NCI-H1048 (cell line): ENCODE results near the gene KLHL35.

Experiments used
- DNase-seq: peaks from one replicate; lab custom pipeline; 2025; lab: John Stamatoyannopoulos, UW

Gene KLHL35

DNA sequence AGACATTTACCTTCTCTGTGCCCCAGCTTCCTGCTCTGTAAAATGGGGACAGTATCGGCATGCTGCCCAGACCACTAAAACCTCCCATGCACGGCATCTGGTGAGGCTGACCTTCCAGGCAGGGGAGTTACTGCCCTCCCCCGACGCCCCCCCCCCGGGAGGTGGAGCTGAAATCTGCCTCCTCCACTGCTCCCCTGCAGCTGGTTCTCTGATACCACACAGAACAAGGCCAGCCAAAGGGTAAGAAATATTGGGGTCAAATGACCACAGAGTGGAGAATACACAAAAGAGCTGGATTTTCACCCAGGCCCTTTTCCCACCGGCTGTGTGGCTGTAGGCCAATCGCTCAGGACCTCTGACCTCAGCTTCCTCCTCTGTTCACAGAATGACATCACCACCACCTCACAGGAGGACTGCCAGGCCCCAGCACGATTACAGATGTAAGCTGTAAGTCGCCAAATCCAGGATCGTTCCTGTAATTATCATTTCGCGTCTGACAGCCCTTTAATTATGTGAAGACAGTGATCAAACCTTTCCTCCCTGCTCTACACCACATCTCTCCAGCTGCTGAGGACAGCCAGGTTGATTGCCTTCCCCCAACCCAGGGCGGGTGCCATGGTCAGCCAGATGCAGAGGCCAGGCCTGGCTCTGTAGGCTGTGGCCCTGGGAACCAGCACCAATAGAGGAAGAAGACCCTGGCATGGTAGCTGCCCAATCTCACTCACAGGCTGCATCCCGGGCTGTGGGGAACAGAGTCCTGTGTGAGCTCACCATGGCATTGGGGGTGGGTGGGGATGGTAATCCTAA lies 35.7 kb upstream of the KLHL35 start:
- DNase-seq: no peak

DNA sequence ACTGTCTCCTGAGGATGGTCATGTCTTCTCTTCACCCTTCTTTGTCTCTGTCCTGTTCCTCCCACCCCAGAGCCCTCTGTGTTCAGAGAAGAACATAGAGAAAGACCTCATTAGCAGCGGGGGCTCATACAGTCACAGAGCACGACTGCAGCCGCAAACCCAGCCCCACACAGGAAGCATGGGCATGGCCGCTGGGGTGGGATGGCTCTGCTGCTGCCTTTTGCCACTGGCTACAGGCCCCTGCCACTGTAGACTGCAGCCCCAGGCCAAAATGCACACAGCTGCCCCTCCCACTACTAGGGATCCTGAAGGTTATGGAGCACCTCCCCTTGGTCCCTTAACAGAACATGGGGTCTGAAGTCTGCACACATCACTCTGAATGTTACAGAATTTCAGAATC lies 34.9 kb upstream of the KLHL35 start:
- no peak for DNase-seq

DNA sequence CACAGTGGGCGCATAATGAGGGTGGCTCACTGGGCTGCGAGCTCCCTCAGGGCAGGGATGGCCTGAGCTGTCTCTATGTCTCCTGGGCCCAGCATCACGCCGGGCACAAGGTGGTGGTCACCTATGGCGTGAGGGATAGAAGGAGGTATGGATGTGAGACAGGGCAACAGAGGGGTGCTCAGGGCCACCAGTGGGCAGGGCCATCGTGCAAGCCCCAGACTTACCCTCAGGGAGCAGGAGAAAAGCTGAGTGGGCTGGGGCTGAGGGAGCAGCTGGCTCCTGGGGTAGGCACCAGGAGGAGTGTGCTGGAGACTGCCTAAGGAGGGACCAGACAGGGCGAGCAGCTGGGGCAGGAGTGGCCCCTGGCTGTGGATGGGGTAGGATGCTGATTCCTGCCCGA lies 34.3 kb upstream of the KLHL35 start:
- DNase-seq: no peak

DNA sequence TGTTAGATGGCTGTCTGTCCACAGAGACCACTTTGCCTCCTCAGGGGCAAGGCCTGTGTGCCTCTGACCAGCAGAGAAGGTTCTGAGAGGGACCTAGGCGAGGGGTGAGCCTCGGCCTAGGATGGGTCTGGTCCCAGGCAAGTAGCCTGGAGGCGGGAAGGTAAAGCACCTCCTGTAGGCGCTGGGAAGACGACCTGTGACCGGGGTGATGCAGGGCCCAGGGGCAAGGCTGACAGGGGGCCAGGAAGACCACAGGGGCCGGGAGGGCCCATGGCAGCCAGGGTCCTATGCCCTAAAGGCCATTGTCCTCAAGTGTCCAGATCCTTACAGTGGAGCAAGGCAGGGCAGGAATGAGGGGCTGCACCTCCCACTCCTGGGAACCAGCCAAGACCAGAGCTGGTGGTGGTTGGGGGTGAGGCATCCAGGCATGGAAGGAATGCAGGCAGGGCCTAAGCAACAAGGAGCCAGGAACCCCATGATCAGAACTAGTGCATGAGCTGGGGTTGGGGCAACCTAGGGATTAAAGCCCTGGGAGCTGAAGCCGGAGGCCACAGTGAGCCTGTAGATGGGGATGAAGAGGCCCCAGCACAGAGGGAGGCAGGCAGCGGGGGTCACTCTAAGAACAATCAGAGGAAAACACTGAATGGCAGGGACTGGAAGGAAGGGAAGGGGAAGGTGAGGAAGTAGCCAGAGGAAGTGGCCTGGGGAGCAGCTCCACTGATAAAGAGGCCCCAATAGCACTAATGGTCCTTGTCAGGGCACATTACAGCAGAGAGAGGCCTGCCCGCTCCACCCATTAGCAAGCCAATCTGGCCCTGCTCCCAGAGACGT lies 32.9 kb upstream of the KLHL35 start:
- no peak for DNase-seq

DNA sequence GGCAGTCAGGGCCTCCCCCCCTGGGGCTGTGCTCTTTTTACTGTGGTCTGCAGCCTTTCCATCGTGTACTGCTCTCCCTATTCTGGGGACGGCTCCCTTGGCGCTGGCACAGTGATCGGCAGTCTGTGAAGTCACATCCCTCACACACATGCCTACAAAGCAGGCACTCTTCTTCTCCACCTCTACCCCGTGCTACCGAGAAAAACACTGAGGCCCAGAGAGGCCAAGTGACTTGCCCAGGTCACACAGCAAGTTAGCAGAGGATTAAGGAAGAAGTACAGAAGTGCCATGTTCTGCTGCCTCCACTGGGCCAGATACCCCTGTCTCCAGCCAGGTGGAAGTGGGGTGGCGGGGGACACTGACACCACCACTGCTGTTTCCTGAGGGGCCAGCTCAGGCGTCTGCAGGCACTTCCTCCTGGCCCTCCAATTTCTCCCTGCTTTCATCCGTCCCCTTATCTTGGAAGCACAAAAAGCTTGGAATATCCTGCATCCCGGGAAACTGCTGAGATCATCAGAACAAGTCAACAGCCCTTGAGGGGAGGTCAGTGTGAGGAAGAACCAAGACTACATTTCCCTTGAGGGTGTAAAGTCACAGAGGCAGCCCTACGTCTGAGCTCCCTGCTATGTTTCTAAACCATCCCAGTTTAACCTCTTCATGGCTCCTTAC lies 30.2 kb upstream of the KLHL35 start:
- no peak for DNase-seq

DNA sequence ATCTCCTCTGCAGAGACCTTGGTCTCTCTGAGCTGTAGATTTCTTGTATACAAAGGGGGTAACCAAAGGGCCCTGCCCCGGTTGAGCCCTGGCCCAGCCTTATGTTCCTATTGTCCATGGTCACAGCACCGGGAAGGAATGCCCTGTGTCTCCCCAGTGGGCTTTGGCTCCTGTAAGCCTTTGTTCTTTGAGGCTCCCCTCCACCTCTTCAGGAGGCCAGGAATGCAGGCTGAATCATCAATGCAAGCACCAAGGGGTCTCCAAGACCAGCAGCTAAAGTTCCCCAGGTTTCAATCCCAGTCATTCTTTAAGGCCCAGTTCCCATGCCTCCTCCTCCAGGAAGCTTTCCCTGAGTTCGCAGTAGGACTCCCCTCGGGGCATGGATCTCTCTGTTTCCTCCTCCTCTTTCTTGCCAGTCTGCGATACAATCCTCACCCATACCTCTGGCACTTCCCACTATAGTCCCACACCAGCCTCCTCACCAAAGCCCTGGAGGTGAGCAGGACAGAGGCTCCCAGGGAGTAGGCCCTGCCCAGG lies 29.2 kb upstream of the KLHL35 start:
- no peak for DNase-seq

DNA sequence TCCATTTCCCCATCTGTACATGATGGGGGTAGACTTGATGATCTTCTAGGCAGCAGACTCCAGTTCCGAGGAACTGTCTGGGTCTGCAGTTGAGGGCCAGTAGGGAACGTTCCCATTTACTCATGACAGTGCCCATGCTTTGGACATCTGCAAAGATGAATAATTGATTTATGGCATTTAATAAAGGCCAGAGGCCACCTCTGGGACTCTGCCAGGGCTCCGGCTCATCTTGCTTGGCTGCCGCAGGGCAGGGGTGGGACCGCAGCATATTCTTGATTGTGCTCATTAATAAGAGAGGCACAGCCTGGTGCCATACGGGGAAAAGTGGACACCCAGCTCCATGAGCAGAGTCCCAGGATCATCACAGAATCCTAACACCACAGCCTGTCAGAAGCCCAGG lies 28.1 kb upstream of the KLHL35 start:
- DNase-seq: no peak

DNA sequence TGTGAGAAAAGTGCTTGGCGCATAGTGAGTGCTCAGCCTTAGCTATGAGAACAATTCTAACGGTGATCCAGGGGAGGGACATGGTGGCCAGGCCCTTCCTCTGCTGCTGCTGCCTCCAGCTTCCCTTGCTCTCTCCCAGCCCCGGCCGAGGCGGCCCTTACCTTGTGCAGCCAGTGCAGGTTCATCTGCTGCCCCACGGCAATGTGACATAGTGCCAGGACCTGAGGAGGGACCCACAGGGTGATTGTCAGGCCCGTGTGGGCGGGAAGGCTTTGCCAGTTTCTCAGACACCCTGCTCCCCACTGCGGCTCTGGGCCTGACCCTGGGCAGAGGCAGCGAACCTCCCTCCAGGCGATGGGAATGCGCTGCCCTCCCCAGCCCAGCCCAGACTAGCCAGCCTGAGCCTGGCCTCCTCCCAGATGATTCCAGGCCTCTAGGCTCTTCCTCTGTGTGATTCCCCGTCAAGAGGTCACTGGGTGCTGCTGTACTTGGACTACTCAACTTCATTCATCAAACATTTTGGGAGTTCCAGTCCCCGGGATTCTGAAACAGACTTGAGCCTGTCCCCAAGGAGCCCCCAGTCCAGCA lies 23.7 kb upstream of the KLHL35 start:
- DNase-seq: no peak

DNA sequence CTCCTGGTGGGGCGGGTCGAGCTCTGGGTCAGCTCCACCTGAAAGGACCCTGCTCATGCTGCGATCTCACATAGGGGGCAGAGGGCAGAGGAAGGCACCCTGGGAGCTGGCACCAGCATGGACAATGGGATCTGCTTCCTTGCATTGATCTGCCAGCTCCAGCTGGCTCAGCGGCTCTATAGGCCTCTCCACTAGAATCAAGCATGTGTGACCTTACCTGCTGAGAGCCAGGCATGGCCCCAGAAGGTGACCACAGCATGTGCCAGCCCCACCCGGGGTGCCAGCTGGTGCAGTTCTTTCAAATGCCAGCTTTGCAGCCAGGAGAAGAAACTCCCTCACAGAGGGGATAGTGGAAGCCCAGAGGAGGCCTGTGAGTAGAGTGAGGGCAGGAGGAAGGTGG lies 22.0 kb upstream of the KLHL35 start:
- DNase-seq: no peak

DNA sequence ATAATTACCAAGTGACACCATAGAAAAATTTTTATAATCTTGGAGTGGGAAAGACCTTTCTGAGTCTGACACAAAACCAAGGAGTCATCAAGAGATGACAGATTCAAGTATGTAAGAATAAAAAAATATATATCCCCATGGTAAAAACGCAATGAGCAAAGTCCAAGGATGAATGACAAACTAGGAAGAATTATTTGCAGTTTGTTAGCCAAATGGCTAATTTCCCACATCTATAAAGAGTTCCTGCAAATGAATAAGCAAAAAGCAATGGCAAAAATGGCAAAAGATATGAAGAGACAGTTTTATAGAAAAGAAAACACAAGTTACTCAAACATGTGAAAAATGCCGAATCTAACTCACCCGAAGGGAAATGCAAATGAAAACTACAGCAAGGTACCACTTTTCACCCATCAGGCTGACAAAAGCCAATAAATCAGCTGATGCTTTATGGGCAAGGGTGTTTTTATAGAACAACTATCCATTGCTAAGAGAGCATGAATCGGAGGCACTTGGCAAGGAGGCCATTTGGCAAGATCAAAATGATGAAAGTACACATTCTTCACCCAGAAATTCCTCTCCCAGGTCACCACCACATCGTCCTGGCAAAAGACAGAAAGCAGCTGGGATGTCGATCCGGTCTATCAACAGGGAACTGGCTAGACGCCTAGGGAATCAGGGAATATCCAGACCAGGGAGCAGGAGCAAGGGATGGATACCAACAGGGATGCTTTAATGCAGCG lies 21.1 kb upstream of the KLHL35 start:
- no peak for DNase-seq

DNA sequence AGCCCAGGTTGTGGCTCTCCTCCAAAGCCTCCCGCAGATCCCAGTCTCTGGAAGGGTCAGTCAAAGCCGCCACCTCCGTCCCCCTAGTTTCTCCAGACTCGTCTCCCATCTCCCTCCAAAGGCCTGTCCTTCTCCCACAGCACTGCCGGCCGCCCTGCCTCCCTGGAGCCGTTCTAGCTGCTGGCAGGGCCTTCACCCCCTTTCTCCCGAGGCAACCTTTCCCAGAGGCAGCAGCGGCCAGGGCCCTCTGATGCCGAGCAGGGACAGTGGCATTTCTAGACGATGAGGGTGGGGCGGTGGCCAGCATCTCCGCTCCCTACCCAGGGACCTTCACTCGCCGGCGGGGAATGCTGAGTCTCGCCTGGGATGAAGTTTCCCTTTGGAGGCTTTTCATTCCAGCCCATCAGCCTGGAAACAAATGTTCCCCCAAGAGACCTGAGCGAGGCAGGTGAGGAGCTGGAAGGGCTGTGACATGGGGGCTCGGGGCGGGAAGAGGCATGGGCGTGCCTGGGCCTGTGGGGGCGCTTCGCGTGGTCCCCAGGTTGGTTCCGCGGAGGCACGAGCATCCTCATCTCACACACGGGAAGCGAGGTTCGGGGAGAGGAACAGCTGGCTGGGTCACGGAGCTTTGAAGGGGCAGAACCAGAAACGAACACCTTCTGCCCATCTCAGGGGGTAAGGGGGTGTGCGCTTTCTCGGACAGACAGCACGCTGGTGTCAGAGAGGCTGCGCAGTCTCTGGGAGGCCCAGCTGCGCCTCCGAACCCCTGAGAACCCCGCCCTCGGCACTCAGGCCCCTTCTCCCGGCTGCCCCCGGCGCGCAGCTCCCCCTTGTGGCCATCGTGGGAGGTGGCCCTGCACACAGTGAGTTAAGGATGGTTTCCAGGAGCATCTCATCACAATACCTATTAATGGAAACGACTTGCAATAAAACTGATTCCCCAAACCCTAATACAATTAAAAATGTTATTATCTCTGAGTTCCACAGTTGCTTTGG lies 18.1 kb upstream of the KLHL35 start:
- DNase-seq: no peak

DNA sequence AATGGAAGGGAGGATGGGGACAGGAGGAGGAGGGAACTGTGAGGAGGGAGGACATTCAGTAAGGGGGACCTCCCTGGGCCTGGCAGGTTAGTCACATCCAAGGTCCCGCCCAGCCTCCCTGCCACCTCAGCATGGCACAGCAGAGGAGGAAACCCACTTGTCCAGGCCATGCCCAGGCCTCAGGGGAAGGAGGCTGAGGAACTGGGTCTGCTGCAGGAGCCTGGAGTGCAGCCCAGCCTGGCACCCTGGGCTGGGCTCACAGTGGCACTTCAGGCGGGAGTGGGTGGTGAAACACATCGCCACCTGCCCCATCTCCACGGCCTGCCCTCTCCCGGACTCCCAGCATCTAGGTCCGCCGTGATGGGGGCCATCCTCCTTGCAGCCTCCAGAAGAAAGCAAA lies 17.2 kb upstream of the KLHL35 start:
- DNase-seq: no peak

DNA sequence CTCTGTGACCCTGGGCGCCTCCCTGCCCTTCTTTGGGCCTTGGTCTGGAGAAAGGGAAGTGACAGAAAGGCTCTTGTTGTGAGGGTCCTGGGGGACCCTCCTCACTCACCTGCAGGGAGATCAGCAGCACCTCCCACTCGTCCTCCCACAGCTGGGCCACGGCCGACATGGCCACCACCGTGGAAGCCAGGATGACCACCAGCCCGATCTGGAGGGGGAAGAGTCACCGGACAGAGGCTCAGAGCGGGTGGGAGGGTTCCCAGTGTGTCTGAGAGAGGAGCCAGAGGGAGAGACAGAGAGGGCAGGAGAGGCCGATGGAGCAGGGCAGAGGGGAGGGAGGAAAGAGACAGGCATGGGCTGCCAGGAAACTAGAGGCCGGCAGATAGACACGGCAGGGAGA lies 16.8 kb upstream of the KLHL35 start:
- no peak for DNase-seq

DNA sequence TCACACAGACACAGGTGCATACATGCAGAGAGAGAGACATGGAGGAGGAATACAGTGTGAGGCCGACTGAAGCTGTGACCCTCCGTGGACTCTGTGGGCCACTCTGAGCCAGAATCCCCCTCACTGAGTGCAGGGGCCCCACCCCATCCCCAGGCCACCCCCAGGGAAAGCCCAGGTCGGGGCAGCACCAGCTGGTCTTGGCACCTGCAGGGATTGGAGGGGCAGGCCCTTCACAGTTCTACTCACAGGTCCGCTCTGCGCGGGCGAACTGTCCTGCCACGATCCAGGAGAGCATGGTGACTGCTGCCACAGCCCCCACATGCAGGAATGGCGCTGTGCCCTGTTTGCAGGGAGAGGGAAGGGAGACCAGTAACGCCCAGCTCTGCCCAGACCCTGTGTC lies 16.3 kb upstream of the KLHL35 start:
- no peak for DNase-seq

DNA sequence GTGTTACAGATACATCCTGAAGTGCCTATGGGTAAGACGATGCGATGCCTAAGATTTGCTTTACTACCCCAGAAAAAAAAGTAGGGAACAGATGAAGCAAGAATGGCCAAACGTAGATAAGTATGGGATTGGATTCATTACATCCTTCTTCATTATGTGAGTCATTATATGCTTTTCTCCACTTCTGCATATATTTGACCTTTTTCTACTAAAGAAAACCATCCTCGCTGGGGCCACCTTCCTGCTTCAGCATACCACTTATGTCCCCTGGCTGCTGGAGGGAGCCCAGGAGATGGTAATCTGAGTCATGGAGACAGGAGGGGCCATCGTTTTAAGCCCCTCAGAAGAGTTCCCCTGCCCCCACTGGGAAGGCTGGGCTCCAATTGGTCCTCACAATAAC lies 14.4 kb upstream of the KLHL35 start:
- no peak for DNase-seq

DNA sequence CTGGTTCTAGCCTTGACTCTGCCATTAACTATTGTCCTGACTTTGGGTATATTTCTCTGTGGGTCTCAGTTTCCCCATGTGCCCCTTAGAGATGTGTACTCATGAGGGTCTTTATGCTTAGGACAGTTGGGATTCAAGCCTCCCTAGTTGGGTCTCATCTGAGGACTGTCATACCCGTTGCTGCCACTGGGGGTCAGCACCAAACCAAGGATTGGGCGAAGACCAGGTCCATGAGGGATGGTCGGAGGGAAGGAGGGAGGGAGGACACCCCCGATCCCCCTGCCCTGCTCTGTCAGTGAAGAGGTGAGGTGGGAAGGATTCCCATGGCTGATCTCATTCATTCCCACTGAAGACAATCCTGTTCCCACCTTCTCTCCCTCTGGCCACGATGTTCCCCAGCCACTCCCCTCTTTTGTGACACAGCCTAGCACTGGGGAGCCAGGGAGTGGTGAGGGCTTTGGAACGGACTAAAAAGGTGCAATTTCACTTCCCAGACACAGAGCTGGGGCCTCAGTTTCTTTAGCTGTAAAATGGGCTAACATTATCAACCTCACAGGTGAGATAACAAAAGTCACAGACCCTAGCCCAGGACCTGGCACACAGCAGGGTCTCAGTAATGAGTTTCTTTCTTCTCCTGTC lies 12.4 kb upstream of the KLHL35 start:
- no peak for DNase-seq

DNA sequence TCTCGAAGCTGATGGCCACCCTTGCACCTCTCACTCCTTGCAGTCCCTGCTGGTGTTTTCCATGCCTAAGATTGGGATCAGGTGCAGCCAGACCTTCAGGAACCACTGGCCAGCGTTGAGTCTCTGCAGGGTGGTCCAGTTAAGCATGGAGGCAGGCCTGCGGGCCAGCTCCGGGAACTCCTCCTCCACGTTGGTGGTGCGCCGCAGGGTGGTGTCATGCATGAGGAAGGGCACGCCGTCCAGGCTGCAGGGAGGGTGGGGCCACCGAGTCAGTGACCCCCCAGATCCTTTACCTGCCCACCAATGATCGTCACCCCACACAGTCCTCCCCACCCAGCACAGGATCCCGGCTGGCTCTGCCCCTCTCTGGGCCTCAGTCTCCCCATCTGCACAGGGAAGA lies 10.0 kb upstream of the KLHL35 start:
- DNase-seq: no peak

DNA sequence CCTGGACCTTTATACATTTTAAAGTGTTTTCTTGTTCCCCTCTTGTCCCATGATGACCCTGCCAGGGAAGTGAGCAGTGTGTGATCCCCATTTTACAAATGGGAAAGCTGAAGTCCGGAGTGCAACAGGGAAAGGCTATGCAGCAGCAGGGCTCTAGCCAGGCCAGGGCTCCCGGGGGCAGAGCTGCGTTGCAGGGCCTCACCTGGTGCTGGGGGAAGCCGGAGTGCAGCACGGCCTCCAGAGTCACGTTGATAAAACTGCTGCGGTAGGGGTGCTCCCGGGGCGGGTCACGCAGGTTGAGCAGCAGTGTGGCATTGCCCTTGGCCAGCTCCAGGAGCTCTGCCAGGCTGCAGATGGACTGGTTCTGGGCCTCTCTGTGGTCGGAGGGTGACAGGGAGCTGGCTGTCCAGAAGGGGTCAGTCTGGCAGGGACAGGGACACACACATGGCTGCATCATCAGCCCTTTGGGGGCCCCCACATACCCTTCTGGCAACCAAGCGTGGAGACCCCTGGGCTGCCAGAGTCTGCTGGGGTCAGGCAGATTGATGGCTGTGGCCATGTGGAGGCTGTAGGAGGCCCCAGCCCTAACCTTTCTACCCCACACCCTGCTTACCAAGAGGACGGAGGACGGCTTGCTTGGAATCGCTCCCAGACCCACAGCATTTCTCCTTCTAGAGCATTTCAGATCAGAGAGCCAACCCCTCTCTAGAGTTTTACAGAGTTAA lies 9.3 kb upstream of the KLHL35 start:
- DNase-seq: no peak

DNA sequence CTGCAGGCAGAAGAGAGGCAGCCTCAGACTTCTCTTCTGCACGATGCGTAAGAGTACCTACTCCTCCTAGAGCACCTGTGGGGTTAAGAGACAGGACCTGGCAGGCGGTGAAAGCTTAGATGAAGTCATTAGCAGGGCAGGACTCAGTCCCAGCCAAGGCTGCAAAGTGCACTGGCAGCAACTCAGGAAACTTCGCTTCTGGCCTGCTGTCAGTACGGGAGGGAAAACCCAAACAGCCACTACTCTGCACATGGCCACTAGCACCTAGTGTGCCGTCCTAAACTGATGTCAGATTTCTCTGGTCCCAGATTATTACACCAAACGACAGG lies 8.8 kb upstream of the KLHL35 start:
- DNase-seq: no peak
